ENCODE results near the gene EQTN.

- TF ChIP-seq CTCF (IDR thresholded peaks at IDR 0.05) (no peak), POLR2A (IDR thresholded peaks at IDR 0.05) (no peak)
These were observed 14.2 kb upstream of the EQTN start for GRCh38 chr9:27311184-27311583.
